C4-2B (cell line): ENCODE measurements around the gene PDPK1.
"Not testable (repeated sequence)": the region's sequence is repeated elsewhere in the genome, so short reads cannot be mapped to it uniquely, and the experiment has no call there.

Experiments
- H3K27ac ChIP-seq: fragments of 450-650 bp; 2 replicates; pipeline ENCODE4 v1.5.1; 2017
- CTCF ChIP-seq: fragments of 450-650 bp; conservative IDR thresholded peaks from 2 replicates; pipeline ENCODE4 v1.5.1; 2017; ENCODE audit warnings: mild to moderate bottlenecking
- ZFX ChIP-seq: fragments of 450-650 bp; IDR thresholded peaks from 2 replicates; pipeline ENCODE4 v1.6.1; 2017

PDPK1 gene

DNA sequence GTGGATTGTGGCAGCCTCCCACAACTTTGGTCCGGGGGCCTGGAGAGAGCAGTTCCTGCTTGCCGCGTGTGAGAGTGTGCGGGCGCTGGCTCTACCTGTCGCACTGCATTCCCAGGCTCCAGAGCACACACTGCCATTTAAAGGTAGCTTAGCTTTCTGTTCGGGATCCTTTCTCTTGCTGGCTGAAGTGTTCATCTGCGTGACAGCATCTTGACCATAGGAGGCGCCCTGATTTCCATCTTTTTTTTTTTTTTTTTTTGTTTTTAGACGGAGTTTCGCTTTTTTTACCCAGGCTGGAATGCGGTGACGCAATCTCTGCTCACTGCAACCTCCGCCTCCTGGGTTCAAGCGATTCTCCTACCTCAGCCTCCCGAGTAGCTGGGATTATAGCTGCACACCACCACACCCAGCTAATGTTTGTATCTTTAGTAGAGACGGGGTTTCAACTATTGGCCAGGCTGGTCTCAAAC is 13.6 kb downstream of the PDPK1 start:
- TF ChIP-seq CTCF = peak; percentile 46
- peak overlapping the region; percentile 44 for H3K27ac ChIP-seq

DNA sequence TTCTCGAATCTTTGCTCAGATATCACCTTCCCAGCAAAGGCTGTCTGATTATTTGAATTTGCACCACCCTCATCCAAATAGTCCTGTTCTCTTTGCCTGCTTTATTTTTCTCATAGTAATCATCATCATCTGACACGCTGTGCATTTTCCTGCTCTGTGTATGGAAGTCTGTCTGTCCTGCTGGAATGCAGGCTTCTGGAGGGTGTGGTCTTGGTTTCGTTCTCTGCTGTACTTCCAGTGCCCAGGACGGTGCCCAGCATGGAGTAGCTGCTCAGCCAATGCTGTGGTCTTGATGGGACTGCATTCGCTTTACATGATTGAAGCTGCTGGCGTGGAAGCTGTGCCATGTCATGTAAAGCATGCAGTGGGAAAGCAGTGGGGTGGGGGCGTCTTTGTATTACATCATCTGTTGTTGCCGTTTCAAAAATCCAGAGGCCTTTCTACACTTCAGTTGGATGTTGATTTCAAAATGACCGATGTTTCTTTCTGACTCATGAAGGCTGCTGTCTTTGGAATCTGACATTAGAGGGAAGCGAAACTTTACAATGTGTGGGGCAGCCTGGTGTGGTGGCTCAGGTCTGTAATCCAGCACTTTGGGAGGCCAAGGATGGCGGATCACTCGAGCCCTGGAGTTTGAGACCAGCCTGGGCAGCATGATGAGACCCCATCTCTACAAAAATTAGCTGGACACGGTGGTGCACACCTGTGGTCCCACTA is 17.0 kb downstream of the PDPK1 start:
- not testable (repeated sequence) for H3K27ac ChIP-seq

DNA sequence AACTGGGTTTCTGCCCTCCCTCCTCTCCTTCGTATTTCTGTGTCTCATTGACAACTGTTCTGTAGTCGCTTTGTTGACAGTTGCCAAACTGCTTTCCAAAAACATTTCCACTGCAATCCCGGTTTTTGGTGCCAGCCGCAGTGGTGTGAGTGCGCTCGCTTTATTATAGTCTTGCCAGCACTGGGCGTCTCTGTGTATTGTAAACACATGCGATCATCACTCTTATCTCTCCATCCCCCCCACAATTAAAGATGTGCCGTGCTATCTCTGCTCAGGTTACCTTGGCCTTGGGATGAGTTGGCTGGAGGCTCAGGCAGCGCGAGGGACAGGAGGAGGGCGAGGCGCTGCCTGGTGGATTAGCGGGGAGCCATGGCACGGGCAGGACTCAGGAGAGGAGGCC is 19.3 kb downstream of the PDPK1 start:
- H3K27ac ChIP-seq = not testable (repeated sequence)

- not testable (repeated sequence) for H3K27ac ChIP-seq
Observed at GRCh38 chr16:2560131-2560797, 22.4 kb downstream of the PDPK1 start.

DNA sequence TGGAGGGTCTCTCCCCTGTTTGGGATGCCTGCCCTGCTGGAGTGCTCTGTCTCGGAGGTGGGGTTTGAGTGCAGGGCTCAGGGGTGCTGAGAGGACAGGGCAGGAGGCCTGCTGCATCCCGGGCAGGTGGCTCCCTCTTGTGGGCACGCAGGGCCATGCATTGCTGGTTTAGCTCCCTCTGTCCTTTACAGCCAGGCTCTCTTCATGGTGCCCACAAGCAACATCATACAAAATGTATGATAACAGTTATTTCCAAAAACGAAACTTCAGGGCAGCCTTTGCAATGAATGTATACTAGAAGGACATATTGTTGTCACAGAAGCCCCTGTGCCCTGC is 22.9 kb downstream of the PDPK1 start:
- H3K27ac ChIP-seq = not testable (repeated sequence)

GRCh38 chr16:2567506-2567905 is 29.7 kb downstream of the PDPK1 start:
- not testable (repeated sequence) for H3K27ac ChIP-seq

GRCh38 chr16:2568573-2568972 is 30.8 kb downstream of the PDPK1 start:
- H3K27ac ChIP-seq = not testable (repeated sequence)

DNA sequence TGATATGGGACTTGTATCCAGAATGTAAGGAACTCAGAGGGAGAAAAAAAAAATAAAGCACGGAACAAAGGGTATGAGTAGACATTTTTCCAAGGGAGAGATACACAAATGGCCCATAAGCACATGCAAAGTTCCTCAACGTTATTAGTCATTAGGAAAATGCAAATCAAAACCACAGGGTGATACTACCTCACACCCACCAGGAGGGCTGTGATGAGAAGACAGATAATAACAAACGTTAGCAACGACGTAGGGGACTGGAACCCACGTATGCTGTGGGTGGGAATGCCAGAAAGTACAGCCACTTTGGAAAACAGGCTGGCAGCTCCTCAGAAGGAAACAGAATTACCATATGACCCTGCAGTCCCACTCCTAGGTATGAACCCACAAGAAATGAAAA is 34.9 kb downstream of the PDPK1 start:
- not testable (repeated sequence) for H3K27ac ChIP-seq

DNA sequence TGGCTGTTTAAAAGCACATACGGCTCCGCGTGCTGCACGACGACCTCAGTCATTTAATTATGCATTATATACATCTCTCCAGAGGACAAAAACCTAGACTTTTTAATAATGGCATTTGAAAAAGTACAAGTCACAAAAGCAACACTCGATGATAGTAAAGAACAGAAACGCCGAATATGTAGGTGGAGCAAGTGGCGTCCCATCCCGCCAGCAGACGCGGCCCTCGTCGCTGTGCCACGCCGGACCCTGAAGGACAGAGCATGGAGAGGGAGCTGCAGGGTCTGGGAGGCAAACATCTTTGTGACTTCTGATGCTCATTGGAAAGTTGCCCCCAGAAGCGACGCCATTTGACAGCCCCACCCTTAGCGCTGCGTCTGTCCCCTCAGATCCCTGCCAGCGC is 38.0 kb downstream of the PDPK1 start:
- H3K27ac ChIP-seq = not testable (repeated sequence)

DNA sequence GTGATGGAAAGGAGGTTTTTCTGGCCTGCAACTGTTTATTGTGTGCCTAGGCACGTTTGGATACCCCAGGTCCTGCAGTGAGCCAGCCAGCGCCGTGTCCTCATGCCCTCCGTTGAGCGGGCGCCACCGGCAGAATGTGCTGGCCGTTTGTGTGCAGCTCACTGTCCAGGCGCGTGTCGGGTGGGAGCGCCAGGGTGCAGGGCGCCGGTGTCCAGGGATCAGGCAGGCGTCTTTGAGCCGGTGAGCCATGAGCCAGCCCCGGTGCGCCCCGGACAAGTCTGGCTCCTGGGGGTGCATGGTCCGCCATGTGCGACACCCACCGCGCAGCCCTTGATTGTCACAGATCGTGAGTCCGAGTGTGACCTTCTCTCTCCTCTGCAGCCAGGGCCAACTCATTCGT is 39.2 kb downstream of the PDPK1 start:
- H3K27ac ChIP-seq = not testable (repeated sequence)

- not testable (repeated sequence) for H3K27ac ChIP-seq
Observed at GRCh38 chr16:2578905-2579304, 41.1 kb downstream of the PDPK1 start.

DNA sequence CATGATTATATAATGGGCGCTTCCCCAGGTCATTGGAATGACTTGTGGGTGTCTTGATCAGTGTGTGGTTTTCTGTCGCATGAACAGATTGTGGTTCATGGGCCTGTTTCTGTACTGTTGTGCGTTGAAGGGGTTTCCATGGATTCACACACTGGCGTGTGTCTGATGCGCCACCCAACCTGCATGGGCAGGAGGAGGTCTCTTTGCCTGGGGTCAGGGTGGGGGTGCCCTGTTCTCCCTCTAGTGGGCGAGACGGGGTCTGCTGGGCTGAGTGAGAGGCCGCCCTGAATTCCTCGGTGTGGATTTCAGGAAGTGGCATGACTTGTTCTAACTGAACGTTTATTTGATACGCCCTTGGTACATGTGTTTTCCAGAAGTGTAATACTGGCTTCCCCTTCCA is 42.3 kb downstream of the PDPK1 start:
- H3K27ac ChIP-seq = not testable (repeated sequence)

DNA sequence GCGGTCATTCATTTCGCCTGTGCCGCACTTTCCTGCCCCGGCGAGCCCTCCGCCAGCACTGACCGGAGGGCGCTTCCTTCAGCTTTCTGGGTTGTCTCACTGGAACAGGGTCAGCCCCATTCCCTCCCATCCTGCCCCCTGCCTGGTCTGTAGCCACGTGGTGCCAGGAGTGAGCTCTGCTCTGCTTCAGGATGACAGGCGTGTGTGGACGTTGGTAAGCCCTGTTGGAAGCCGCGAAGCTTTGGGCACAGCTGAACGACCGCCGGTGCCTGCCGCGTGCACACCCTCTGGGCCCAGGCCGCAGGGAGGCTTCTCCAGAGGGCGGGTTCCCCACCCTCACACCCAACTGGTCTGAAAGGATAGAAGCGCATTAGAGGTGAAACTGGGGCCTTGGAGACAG is 43.0 kb downstream of the PDPK1 start:
- not testable (repeated sequence) for H3K27ac ChIP-seq

DNA sequence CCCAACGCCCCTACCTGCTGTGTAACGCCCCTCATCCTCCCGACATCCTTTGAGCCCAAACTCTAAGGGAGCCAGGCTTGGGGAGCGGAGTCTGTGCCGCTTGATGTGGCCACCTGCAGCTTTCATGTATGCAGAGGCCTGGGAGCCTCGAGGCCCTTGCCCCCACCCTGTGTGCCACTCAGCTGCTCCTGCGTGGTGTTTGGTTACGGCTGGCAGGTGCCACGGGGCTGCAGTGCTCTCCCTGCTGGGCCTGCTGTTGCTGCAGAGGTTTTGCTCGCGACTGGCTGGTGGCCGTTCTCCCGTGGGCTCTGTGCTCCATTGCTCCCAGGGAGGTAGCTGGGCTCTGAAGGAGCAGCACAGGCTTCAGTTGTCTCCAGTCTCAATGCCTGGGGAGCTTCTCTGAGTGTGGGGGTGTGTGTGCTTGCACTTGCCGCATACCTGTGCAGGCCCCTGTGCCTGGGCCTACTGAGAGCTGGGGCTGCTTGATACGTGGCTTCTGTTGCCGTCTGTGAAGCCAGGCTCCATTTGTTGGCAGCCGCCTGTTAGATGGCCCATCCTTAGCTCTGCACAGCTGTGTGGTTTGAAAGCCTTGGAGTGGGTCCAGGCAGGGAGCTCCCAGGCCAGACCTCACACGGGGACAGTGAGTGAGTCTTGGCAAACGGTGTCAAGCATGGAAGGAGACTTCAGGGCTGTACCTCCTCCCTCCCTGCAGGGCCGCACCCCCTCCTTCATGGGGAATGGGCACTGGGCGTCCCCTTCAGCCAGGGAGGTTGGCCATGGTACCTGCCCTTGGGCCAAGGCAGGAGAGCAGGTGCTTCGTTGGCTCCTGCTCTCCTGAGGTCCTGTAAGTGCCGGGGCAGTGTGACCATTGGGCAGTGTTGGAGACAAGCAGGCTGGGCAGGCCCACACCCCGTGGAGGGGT is 47.2 kb downstream of the PDPK1 start:
- TF ChIP-seq CTCF = no peak
- TF ChIP-seq ZFX = no peak
- H3K27ac ChIP-seq = no peak overlapping the region
